Left ventricle myocardium inferior (tissue), 1 donor: Measurements from ENCODE around the gene IFT172. TPM values are rescaled to one million over a fixed set of nuclear protein-coding genes. Genes with fewer than 3 reads are reported as not detected.

ENCODE experiments used
- DNase-seq: peaks from one replicate; pipeline ENCODE4 v3.0.0-alpha.2; 2020
- H3K27ac ChIP-seq: fragments of 200-600 bp; replicated peaks from 2 replicates; pipeline ENCODE4 v1.8.0; 2021
- H3K27me3 ChIP-seq: fragments of 200-600 bp; 2 replicates; pipeline ENCODE4 v1.8.0; 2021; ENCODE audit warnings: low read depth
- H3K36me3 ChIP-seq: fragments of 200-600 bp; 2 replicates; pipeline ENCODE4 v1.8.0; 2021
- H3K4me1 ChIP-seq: fragments of 200-600 bp; 2 replicates; pipeline ENCODE4 v1.8.0; 2021
- H3K4me3 ChIP-seq: fragments of 200-600 bp; 2 replicates; pipeline ENCODE4 v1.8.0; 2021; ENCODE audit warnings: mild to moderate bottlenecking, moderate library complexity
- H3K9me3 ChIP-seq: fragments of 200-600 bp; replicated peaks from 2 replicates; pipeline ENCODE4 v1.8.0; 2021
- CTCF ChIP-seq: fragments of 200-600 bp; IDR thresholded peaks from 2 replicates; pipeline ENCODE4 v1.8.0; 2021; ENCODE audit warnings: antibody characterized with exemption, mild to moderate bottlenecking, borderline replicate concordance
- intact Hi-C: fragments of 100-400 bp; cut with micrococcal nuclease; formaldehyde crosslinking; loops from one replicate; pipeline ENCODE4 v1.11.0; 2022
- total RNA-seq: library from RNA; stranded (reverse); fragmentation: NEBNext Ultra II Directional; extraction: Animal tissue kit (Norgen Biotek cat#: 25700); gene quantifications from one replicate; pipeline ENCODE4 v1.2.1, GENCODE V29; 2021
- donor health status: DM: no; HTN: yes; CAD: no; lungs with severe emphysema.

IFT172 gene
- total RNA-seq, 1 donor from 2014 or later = 21.8 TPM

GRCh38 chr2:27507293-27507692, 17.8 kb upstream of the IFT172 start:
- no peak for DNase-seq
- intact Hi-C loops = no loop called here
- H3K4me3 ChIP-seq = no peak overlapping the region
- no peaks in the 10 kb centered on the region for H3K9me3 ChIP-seq
- no peaks in the 10 kb centered on the region for H3K36me3 ChIP-seq
- H3K27ac ChIP-seq = no peak overlapping the region
- peaks cover 12% of the 10 kb centered on the region for H3K27me3 ChIP-seq
- H3K4me1 ChIP-seq = no peaks in the 10 kb centered on the region
- no peak for TF ChIP-seq CTCF

- Histone ChIP-seq H3K4me1 (no peaks in the 10 kb centered on the region), H3K4me3 (no peak overlapping the region), H3K9me3 (no peaks in the 10 kb centered on the region), H3K36me3 (no peaks in the 10 kb centered on the region), H3K27ac (no peak overlapping the region), H3K27me3 (peaks cover 12% of the 10 kb centered on the region)
- no peak for DNase-seq
- intact Hi-C loops = no loop called here
- no peak for TF ChIP-seq CTCF
These were observed 17.0 kb upstream of the IFT172 start for GRCh38 chr2:27506587-27506986.

GRCh38 chr2:27502142-27502541, 12.6 kb upstream of the IFT172 start:
- H3K4me3 ChIP-seq = no peak overlapping the region
- H3K27me3 ChIP-seq = peaks cover 9% of the 10 kb centered on the region
- no peak for TF ChIP-seq CTCF
- H3K9me3 ChIP-seq = no peaks in the 10 kb centered on the region
- intact Hi-C loops = no loop called here
- no peak for DNase-seq
- no peaks in the 10 kb centered on the region for H3K36me3 ChIP-seq
- no peak overlapping the region for H3K27ac ChIP-seq
- no peaks in the 10 kb centered on the region for H3K4me1 ChIP-seq

GRCh38 chr2:27501042-27501441, 11.5 kb upstream of the IFT172 start:
- intact Hi-C loops = no loop called here
- Histone ChIP-seq H3K4me3 (no peak overlapping the region), H3K27ac (no peak overlapping the region), H3K27me3 (peaks cover 19% of the 10 kb centered on the region), H3K4me1 (peaks cover 9% of the 10 kb centered on the region), H3K9me3 (no peaks in the 10 kb centered on the region), H3K36me3 (no peaks in the 10 kb centered on the region)
- TF ChIP-seq CTCF = no peak
- DNase-seq = no peak

DNA sequence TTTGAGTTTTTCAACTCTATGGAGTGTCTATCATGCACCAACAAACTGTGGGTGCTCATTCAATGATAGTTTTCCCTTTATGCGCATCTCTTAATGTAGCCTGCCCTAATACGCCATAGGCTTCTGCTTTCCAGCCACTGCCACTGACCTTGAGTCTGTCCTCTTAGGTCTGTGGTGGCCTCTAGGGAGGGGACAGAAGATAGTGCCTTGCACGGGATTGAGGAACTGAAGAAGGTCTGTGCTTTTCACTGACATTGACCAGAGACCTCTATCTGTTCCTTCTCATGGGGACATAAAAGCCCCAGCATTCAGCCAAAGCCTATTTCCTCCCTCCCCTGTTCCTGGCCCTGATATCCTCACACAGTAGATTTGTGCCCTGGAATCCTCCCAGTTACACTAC, 9.4 kb upstream of the IFT172 start:
- Histone ChIP-seq H3K36me3 (no peaks in the 10 kb centered on the region), H3K4me1 (peaks cover 21% of the 10 kb centered on the region), H3K27me3 (peaks cover 32% of the 10 kb centered on the region), H3K9me3 (no peaks in the 10 kb centered on the region), H3K27ac (no peak overlapping the region), H3K4me3 (no peak overlapping the region)
- TF ChIP-seq CTCF = no peak
- no peak for DNase-seq
- intact Hi-C loops = no loop called here

DNA sequence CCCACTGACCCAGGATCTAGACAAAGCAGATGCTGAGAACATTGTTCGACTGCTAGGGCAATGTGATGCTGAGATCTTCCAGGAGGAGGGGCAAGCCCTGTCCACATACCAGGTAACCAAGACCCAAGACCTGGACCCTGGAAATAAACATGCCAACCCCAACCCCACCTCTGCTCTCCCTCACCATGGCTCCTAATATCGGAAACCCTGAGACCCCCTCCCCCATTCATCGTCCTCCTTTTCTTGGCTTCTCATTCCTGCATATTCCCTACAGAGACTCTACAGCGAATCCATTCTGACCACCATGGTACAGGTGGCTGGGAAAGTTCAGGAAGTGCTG, 7.7 kb upstream of the IFT172 start:
- no peaks in the 10 kb centered on the region for H3K9me3 ChIP-seq
- intact Hi-C loops = no loop called here
- no peak overlapping the region for H3K4me3 ChIP-seq
- no peaks in the 10 kb centered on the region for H3K36me3 ChIP-seq
- peaks cover 32% of the 10 kb centered on the region for H3K27me3 ChIP-seq
- TF ChIP-seq CTCF = no peak
- no peak overlapping the region for H3K27ac ChIP-seq
- peaks cover 21% of the 10 kb centered on the region for H3K4me1 ChIP-seq
- no peak for DNase-seq
